Measurements from ENCODE around the gene BRD1. TPM values are rescaled to one million over a fixed set of nuclear protein-coding genes. Genes with fewer than 3 reads are reported as not detected.

Gene BRD1
- total RNA-seq, 1 experiment from 2014 or later, result 28.1 TPM

DNA sequence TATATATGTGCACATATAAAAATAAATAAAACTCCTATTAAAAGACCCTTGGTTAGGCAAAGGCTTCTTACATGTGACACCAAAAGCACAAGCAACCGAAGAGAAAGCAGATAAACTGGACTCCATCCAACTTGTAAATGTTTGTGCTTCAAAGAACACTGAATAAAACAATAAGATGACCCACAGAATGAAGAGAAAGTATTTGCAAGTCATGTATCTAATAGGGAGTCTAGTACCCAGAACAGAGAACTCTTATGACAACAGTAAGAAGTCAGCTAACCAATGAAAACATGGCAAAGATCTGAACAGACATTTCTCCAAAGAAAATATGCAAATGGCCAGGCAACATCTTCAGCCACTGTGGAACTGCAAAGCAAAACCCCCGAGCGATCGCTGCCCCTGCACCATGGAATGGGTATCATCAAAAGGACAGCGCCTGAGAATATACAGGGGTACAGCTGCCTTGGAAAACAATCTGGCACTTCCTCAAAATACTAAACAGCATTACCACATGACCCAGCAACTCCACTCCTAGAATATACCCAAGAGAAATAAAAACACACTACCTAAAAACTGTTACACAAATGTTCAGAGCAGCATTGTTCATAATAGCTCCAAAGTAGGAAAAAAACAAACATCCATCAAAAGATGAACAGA, 17.2 kb downstream of the BRD1 start:
- peak; percentile 20 for DNase-seq (ENCODE audit: low read depth)
- in situ Hi-C loops (cut with HindIII; ENCODE audit: low pct_unique_long_range_greater_than_20kb, low sequenced_read_pairs), result no loop called here

DNA sequence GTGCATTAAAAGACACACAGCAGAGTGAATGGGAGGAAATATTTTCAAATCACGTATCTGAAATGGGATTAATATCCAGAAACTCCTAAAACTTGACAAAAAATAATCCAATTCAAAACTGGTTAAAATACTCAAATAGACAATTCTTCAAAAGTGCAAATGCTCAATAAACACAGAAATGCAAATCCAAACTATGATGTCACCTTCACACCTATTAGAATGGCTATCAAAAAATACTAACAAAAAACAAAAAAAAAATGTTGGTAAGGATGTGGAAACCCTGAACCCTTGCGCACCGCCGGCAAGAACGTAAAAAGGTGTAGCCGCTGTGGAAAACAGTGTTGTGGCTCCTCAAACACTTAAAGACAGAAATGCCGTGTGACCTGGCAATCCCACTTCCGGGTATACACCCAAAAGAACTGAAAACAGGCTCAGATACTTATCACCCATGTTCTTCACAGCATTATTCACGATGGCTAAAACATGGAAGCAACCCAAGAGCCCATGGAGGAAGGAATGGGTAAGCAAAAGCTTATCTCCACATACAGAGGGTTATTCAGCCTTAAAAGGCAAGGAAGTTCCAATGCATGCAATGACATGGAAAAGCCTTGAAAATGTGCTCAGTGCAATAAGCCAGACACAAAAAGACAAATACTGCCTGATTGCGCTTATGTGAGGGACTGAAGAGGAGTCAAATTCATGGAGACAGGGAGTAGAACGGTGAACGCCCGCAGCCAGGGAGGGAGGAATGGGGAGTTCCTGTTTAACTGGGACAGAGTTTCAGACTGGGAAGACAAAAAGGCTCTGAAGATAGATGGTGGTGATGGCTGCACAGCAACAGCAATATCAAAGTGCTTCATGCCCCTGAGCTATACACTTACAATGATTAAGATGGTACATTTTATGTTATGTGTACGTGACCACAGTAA, 19.6 kb downstream of the BRD1 start:
- DNase-seq (ENCODE audit: low read depth), result no peak
- in situ Hi-C loops (cut with HindIII; ENCODE audit: low pct_unique_long_range_greater_than_20kb, low sequenced_read_pairs), result no loop called here

DNA sequence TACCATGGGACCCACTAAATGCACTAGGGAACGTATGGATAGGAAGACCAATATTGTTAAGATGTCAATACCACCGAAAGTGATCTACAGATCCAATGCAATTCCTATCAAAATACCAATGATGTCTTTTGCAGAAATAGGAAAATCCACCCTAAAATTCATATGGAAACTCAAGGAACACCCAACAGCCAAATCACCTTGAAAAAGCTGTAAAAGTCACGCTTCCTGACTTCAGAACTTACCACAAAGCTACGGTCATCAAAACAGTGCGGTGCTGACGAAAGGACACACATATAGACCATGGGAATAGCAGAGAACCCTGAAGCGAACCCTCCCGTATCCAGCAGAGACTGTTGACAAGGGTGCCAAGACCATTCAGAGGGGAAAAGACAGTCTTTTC, 20.5 kb downstream of the BRD1 start:
- in situ Hi-C loops (cut with HindIII; ENCODE audit: low pct_unique_long_range_greater_than_20kb, low sequenced_read_pairs), result no loop called here
- DNase-seq (ENCODE audit: low read depth), result no peak

DNA sequence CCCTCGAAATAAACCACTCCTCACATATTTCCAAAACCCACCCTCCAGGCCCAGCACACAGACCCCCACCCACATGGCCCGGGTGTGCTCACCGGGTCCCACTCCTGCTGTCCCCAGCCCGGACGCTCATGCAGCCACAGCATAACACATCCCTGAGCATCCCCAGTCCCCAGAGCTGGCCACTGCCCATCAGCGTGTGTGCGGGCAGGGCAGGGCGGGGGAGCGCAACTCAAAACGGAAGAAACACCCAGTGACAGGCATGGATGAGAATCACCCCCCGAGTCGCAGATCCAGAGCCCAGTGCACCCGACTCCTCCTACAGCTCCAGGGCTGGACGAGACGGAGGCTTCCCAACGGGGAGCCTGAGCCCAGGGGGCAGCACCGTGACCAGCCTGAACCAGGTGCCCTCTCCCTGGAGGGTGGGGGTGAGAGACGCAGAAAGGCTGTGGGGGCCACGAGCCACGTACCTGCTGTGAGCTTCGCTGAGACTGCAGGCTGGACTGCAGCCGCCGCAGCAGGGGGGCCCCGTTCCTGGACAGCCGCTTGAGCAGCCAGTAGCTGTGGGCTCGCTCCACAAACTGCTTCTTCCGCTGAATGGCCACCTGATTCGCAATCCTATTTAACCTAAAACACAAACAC, 23.8 kb downstream of the BRD1 start:
- DNase-seq (ENCODE audit: low read depth), result no peak
- in situ Hi-C loops (cut with HindIII; ENCODE audit: low pct_unique_long_range_greater_than_20kb, low sequenced_read_pairs), result no loop called here

DNA sequence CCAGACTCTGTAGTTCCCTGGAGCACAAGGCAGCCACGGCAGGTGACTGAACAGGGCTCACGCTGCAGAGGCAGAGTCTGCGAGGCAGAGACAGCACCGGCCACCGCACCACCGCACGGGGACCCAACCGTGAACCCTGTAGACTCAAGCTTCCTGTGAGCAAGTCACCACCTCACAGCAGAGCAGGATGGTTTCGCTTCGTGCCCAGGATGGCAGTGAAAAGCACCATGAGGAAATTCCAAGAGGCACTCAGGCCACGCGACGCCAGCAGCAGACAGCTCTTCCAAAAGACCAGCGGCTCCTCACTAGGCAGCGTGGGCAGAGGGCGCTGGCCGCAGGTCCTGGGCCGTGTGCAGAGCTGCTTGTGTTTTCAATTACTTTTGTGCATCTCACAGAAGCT, 24.5 kb downstream of the BRD1 start:
- in situ Hi-C loops (cut with HindIII; ENCODE audit: low pct_unique_long_range_greater_than_20kb, low sequenced_read_pairs), result no loop called here
- DNase-seq (ENCODE audit: low read depth), result no peak

DNA sequence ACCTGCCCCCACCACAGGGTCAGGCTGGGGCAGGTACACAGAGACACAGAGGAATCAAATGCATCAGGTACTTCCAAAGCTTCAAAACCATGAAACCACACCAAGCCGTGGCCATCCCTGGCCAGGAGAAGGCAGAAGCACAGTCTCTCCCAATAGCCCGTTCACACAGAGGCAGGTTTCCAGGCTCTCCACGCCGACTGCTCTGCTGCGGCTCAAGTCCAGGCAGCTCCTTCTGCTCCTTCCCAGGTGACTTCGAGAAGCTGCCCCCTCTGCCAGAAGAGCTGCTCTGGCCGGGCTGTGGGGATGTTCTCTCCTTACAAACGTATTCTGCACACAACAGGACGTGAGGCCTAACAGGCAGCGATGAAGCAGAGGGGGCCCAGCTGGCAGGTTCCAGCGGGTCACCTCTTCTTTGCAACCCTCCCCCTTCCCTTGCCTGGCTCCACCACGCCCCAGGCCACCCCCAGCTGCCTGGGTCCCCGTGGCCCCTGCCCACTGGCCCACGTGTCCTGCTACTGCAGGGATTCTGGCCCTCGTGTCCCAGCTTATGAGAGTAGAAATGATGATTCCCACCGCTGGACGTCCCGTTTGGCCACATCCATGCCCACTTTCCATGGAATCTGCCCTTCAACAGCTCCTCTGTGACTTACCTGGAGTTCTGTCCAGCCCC, 26.1 kb downstream of the BRD1 start:
- in situ Hi-C loops (cut with HindIII; ENCODE audit: low pct_unique_long_range_greater_than_20kb, low sequenced_read_pairs), result no loop called here
- no peak for DNase-seq (ENCODE audit: low read depth)

DNA sequence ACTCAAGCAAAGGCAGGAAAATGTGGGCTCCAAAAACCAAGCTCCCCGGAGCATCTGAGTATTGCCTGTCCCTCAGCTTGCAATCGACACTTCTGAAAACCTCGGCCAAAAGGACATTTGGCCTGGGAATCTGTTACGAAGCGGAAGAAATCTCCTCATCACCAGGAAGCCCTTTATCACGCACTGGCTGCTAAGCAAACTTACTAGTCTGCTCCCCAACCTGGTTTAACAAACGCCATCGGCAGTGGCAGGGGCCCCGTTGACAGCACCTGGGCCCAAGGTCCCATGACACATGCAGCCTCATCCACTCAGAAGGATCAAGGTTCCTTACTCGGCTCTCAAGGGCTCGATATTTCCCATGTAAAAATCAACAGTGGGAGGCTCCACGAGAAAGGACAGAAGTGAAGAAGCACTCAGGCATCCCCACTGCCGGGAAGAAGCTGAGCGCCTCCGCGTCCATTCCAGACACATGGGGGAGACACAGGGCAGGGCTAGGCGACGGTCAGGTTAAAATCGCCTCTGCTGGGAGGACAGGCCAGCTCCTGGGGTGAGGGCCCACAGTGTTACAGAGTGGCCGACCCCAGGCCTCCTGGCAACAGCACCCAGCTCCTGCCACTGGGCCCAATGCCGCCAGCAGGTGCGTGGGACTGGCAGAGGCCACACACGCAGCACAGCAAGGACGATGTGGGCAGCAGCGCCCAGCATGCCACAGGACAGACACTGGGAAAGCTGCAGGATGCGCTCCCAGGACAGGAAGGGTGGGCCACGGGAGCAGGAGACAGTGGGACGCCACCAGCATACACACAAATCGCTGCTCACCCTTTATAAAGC, 27.1 kb downstream of the BRD1 start:
- in situ Hi-C loops (cut with HindIII; ENCODE audit: low pct_unique_long_range_greater_than_20kb, low sequenced_read_pairs), result no loop called here
- DNase-seq (ENCODE audit: low read depth), result no peak

DNA sequence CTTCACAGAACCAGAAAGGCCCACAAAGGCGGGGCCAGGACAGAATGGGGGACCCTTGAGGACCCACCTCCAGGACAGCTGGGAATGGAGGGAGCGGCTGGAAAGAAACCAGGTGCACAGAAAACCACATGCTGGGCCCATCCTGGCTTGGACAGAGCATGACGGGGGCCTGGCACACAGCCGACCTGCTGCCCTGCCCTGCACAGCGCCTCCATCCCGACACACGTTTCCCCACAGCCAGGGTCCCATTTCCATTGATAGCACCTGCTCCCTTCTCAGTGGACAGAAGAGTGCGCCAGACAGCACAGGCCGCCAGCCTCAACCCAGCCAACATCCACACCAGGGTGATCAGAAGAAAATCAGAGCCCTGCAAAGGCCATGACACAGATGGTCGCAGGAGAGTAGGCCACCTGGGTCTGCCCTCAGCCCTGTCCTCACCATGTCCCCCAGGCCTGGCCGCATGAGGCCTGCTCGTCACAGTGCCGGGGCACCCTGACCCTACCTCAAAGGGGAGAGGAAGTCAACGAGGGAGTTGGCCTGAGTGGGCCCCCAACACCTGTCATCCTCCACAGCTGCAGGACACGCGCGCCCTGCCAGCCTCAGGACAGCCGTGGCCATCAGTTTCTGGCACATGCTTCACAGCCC, 28.1 kb downstream of the BRD1 start:
- no peak for DNase-seq (ENCODE audit: low read depth)
- in situ Hi-C loops (cut with HindIII; ENCODE audit: low pct_unique_long_range_greater_than_20kb, low sequenced_read_pairs), result no loop called here

DNA sequence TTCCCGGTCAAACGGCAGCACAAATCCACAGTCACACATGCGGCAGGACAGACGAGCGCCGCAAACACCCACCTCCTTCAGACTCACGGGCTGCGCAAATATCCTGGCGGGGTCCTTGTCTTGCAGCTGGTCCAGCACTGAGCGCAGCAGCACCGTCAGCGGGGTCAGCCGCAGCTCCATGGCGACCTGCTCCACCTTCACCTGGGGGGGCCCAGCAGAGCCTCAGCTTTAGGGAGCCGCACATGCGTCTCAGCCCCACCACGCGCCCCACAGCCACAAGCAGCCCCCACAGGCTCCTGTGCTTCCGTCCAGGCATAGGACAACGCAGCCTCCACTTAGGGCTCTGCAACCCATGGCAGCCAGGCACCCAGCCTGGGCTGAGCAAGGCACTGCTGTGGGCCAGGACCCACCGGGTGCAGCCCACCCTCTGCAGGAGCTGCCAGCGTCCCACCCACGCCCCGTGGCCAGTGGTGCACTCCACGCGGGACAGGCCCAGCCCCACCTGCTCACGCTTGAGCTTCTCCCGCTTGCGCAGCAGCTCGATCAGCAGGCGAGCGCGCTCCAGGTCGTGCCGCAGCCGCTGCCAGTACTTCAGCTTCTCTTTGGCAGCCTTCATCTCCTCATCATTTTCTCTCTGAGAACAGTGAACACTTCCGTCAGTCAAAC, 29.1 kb downstream of the BRD1 start:
- in situ Hi-C loops (cut with HindIII; ENCODE audit: low pct_unique_long_range_greater_than_20kb, low sequenced_read_pairs), result no loop called here
- no peak for DNase-seq (ENCODE audit: low read depth)

DNA sequence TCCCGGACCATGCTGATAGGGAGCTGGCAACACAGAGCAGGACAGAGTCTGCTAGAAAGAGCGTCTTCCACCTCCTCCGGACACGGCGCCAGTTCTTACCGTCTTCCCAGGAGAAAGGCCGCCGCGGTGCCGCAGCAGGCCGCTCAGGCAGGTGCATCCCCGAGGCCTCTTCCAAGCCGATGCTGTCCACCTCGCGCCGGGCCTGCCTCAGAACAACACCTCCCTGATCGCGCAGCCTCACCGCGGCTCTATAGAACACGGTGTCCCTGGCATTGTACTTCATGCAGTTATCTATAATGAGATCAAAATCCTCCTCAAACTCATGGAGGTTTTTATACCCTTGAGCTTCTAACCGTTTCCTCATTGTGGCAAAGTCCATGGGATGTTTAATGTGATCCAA, 30.0 kb downstream of the BRD1 start:
- in situ Hi-C loops (cut with HindIII; ENCODE audit: low pct_unique_long_range_greater_than_20kb, low sequenced_read_pairs), result no loop called here
- no peak for DNase-seq (ENCODE audit: low read depth)

DNA sequence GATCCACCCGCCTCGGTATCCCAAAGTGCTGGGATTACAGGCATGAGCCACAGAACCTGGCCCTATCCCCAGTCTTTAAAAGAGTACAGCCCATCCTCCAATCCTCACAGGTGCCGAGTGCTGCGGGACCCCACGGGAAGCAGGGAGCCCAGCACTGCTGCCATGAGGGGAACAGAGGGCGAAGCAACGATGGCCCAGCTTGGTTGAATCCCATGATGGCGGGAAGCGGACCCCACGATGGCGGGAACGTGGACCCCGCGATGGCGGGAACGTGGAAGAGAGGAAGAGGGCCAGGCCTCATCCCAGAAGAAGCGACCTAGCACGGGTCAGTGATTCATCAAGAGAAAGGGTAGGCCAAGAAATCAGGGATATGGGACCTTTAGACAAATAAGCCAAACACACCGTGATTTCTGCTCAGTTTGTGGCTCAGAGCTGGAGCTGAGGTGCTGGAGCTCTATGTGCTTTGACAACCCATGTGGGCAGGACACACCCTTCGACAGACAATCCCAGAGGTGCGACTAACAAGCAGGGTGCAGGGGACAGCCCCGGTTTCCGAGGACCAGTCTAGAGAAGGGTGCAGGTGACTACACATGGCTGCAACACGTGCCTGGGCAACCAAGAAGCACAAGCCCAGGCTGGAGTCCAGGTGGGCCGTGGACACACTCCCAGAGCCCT, 30.9 kb downstream of the BRD1 start:
- DNase-seq (ENCODE audit: low read depth), result no peak
- in situ Hi-C loops (cut with HindIII; ENCODE audit: low pct_unique_long_range_greater_than_20kb, low sequenced_read_pairs), result no loop called here

DNA sequence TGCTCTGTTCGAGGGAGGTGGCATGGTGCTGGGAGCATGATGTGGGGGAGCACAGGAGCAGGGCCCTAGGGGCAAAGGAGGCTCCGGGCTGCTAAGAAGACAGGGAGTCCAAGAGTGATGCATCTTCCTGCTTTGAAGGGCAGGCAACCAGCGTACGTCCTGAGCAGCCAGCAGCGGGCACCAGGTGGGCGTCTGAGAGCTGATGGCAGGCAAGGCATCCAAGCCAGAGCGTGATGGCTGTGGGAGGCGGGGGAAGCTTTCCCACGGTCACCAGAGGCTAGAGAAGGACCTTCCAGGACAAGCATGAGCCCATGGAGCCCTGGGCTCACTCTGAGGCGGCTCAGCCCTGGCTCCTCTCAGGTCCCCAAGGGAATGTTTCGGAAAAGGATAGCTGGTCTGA, 32.2 kb downstream of the BRD1 start:
- DNase-seq (ENCODE audit: low read depth), result no peak
- in situ Hi-C loops (cut with HindIII; ENCODE audit: low pct_unique_long_range_greater_than_20kb, low sequenced_read_pairs), result no loop called here

DNA sequence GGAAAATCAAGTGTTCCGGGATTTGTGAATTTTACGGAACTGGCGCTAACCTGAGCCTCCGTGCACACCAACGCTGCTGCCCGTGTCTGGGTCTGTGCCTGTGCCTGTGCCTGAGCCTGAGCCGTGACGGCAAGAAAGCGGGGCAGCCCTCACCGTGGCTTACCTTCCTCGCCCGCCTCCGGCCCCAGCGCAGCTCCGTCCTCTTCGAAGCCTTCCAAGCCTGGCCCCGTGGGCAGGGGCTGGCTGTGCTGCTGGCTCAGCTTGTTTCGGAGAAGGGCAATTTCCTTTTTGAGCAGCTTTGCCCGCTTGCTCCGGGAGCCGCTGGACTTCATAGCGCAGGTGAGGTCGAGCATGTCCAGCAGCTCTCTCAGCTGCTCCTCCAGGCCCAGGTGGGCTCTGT, 33.8 kb downstream of the BRD1 start:
- in situ Hi-C loops (cut with HindIII; ENCODE audit: low pct_unique_long_range_greater_than_20kb, low sequenced_read_pairs), result no loop called here
- DNase-seq (ENCODE audit: low read depth), result no peak

DNA sequence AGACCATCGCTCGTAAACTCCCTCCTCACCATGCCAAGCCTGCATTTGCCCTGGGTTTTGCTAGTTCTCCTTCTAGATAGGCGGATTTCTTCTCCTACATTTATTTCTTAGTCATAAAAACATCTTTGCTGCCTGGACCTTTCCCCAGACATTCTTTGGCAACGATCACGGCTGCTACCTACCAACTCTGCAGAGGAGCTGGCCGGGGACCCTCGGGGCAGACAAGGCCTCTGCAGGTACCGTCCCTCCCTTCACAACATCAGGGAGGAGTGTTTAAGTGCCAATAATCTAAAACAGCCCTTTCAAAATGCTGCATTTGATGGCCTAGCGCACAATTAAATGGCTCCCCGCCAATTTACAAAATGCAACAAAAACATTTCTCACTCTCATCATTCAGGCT, 34.4 kb downstream of the BRD1 start:
- in situ Hi-C loops (cut with HindIII; ENCODE audit: low pct_unique_long_range_greater_than_20kb, low sequenced_read_pairs), result no loop called here
- no peak for DNase-seq (ENCODE audit: low read depth)

DNA sequence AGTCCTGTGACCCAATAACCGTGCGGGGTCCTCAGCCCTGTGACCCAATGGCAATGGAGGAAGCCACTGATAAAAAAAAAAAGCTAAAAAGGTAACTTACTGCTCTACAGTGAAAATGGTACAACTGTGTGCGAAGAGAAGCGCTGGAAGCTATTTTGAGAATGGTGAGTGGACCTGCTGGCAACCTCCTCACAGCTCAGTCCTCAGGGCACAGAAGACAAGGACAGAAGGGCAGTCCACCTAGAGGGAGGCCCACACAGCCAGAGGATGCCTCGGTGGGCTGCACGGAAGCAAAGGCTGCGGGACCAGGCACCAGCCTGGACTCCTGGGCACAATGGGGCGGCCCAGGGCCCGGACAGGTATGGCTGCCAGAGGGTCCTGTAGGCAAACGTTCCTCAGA, 35.6 kb downstream of the BRD1 start:
- in situ Hi-C loops (cut with HindIII; ENCODE audit: low pct_unique_long_range_greater_than_20kb, low sequenced_read_pairs), result no loop called here

DNA sequence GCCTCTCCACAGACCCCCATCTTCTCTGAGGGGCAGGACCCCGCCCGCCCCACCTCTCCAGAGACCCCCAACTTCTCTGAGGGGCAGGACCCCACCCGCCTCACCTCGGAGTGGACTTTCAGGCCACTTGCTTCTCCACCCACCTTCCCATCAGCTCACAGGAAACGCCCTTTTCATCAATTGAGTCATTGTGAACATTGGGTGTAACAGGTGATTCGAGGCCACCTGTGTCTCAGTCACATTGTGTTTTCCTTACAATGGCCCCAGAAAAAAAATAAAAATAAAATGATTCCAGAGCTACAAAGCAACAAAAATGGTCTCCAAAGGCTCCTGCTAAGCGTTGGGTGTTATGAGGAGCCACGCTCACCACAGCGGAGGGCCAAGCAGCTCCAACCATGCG, 36.0 kb downstream of the BRD1 start:
- no peak for DNase-seq (ENCODE audit: low read depth)
- in situ Hi-C loops (cut with HindIII; ENCODE audit: low pct_unique_long_range_greater_than_20kb, low sequenced_read_pairs), result no loop called here

More for the DNA sequence above, 35.6 kb downstream of the BRD1 start:
- no peak for DNase-seq (ENCODE audit: low read depth)

DNA sequence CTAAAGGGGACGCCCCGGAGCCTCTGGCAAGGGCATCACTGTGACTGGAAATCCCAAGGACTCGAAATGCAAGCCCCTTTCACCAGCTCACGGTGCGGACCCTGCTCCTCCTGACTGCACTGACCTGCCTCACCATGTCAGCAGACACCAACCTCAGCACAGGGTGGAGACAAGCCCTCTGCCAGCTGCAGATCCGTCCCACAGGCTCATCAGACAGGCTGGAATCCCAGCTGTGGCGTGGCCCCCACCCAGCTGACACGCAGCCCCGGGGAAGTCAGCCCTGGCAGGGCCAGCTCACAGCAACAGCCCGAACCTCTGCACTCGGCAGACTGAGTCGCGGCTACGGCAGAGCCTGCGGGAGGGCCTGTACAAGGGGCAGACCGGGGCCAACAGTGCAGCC, 36.8 kb downstream of the BRD1 start:
- in situ Hi-C loops (cut with HindIII; ENCODE audit: low pct_unique_long_range_greater_than_20kb, low sequenced_read_pairs), result no loop called here
- DNase-seq (ENCODE audit: low read depth), result no peak
